GM10266 (cell line): ENCODE results near the gene FOXRED2.

ENCODE experiments used
- DNase-seq: peaks from one replicate; pipeline ENCODE4 v3.0.0; 2012; ENCODE audit errors: extremely low spot score
- CTCF ChIP-seq: IDR thresholded peaks from 2 replicates; pipeline ENCODE4 v1.5.1; 2012; ENCODE audit warnings: mild to moderate bottlenecking, low read depth; ENCODE audit not compliant: control insufficient read depth, insufficient read depth; ENCODE audit errors: missing control alignments

FOXRED2 gene

GRCh38 chr22:36478966-36479365 lies 27.9 kb downstream of the FOXRED2 start:
- no peak for DNase-seq
- TF ChIP-seq CTCF: no peak

GRCh38 chr22:36475341-36475740 lies 31.5 kb downstream of the FOXRED2 start:
- DNase-seq: no peak
- no peak for TF ChIP-seq CTCF

- DNase-seq: no peak
- no peak for TF ChIP-seq CTCF
Observed at GRCh38 chr22:36472689-36473088, 34.2 kb downstream of the FOXRED2 start.

- no peak for TF ChIP-seq CTCF
- no peak for DNase-seq
Observed at GRCh38 chr22:36471341-36471821, 35.5 kb downstream of the FOXRED2 start.

GRCh38 chr22:36470994-36471331 lies 35.9 kb downstream of the FOXRED2 start:
- DNase-seq: no peak
- TF ChIP-seq CTCF: no peak

GRCh38 chr22:36470162-36470993 lies 36.5 kb downstream of the FOXRED2 start:
- DNase-seq: peak; percentile 82
- peak; percentile 97 for TF ChIP-seq CTCF

GRCh38 chr22:36469094-36469710 lies 37.6 kb downstream of the FOXRED2 start:
- TF ChIP-seq CTCF: no peak
- DNase-seq: no peak
